ENCODE measurements around the gene GNG10. TPM values are rescaled to one million over a fixed set of nuclear protein-coding genes. Genes with fewer than 3 reads are reported as not detected.

The GNG10 gene
- total and polyA plus RNA-seq, 9 of the 15 experiments (the other 6 are each of a cell fraction or from before 2014, with no cell fraction given), result 13.1 to 37.8 (median 28.4) TPM

DNA sequence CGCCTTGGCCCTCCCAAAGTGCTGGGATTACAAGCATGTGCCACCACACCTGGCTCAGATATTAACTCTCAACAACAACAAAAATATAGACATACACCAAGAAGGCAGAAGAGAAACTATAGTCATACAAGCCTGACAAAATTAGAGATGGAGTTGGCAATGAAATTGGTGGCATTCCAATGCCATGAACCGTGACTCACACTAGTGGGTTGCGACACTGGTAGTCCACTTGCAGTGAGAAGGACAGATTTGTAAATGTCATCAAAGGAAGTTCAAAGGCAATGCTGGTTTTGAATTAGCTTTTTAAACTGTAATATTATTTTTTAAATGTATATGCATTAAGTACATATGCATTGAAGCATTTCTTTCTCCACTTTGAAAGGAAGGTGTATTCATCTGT, 38.8 kb upstream of the GNG10 start:
- H3K27ac ChIP-seq (ENCODE audit: extremely low read depth, low read depth, low read length), result no peak overlapping the region
- in situ Hi-C loops (cut with MboI), result no loop called here
- no peaks in the 10 kb centered on the region for H3K9me3 ChIP-seq (replicated peaks; ENCODE audit: control insufficient read depth, insufficient read depth, low read depth, low read length)
- no peaks in the 10 kb centered on the region for H3K79me2 ChIP-seq (ENCODE audit: control insufficient read depth, insufficient read depth, low read length)
- FAIRE-seq, result no peak
- H4K20me1 ChIP-seq (replicated peaks; ENCODE audit: control insufficient read depth, insufficient read depth, low read length), result no peaks in the 10 kb centered on the region
- ChIA-PET CTCF (ENCODE audit: low intra/inter-chr PET ratio) (no interaction called here), POLR2A (interaction anchor here (1.0 kb wide), 1 partner anchor 10 kb away, joined by 3 read pairs; no protein-coding TSS in a partner anchor)
- 2% methylated on average over 3 of the region's 3 CpGs for WGBS (ENCODE audit: insufficient coverage, low coverage, missing lambda C conversion rate)
- H3K9me1 ChIP-seq (ENCODE audit: control insufficient read depth, insufficient read depth, low read length), result no peaks in the 10 kb centered on the region
- TF ChIP-seq, protein P1, sequence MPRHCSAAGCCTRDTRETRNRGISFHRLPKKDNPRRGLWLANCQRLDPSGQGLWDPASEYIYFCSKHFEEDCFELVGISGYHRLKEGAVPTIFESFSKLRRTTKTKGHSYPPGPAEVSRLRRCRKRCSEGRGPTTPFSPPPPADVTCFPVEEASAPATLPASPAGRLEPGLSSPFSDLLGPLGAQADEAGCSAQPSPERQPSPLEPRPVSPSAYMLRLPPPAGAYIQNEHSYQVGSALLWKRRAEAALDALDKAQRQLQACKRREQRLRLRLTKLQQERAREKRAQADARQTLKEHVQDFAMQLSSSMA (CRISPR knock-in tag; IDR thresholded peaks at IDR 0.05), result no peak
- no peak for TF ChIP-seq NEUROD1 (IDR thresholded peaks at IDR 0.05; ENCODE audit: borderline replicate concordance, low read depth, low read length, partially characterized antibody)
- no peak for TF ChIP-seq ZNF431 (CRISPR knock-in tag; IDR thresholded peaks at IDR 0.05)
- no peak for TF ChIP-seq SRSF9 (IDR thresholded peaks at IDR 0.05; ENCODE audit: borderline replicate concordance, low read depth, low read length)
- TF ChIP-seq, protein P2, sequence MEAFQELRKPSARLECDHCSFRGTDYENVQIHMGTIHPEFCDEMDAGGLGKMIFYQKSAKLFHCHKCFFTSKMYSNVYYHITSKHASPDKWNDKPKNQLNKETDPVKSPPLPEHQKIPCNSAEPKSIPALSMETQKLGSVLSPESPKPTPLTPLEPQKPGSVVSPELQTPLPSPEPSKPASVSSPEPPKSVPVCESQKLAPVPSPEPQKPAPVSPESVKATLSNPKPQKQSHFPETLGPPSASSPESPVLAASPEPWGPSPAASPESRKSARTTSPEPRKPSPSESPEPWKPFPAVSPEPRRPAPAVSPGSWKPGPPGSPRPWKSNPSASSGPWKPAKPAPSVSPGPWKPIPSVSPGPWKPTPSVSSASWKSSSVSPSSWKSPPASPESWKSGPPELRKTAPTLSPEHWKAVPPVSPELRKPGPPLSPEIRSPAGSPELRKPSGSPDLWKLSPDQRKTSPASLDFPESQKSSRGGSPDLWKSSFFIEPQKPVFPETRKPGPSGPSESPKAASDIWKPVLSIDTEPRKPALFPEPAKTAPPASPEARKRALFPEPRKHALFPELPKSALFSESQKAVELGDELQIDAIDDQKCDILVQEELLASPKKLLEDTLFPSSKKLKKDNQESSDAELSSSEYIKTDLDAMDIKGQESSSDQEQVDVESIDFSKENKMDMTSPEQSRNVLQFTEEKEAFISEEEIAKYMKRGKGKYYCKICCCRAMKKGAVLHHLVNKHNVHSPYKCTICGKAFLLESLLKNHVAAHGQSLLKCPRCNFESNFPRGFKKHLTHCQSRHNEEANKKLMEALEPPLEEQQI (IDR thresholded peaks at IDR 0.05), result no peak
- no peak for TF ChIP-seq ZKSCAN3 (CRISPR knock-in tag; IDR thresholded peaks at IDR 0.05)
- H3K4me3 ChIP-seq, result no peak overlapping the region
- H2AFZ ChIP-seq (ENCODE audit: low read depth, low read length), result no peak overlapping the region
- H3K4me2 ChIP-seq (ENCODE audit: insufficient read depth, low read length), result no peak overlapping the region
- no peak overlapping the region for H3K9ac ChIP-seq (ENCODE audit: insufficient read depth in 1 of 2, low read depth in 2 of 2, low read length in 2 of 2)
- H3K36me3 ChIP-seq (ENCODE audit: control insufficient read depth, insufficient read depth, low read length), result no peaks in the 10 kb centered on the region
- H3K27me3 ChIP-seq (ENCODE audit: control insufficient read depth in 2 of 2, insufficient read depth in 2 of 2, low read length in 2 of 2), result peaks cover 0 to 4% of the 10 kb centered on the region in 2 experiments; a peak in 1 of 5 replicates
- intact Hi-C loops (cut with micrococcal nuclease), result no loop called here
- H3K4me1 ChIP-seq (replicated peaks in 1 of 2; ENCODE audit: control insufficient read depth in 2 of 2, insufficient read depth in 2 of 2, low read length in 2 of 2), result no peaks in the 10 kb centered on the region
- no peak for ATAC-seq
- BruUV-seq (replicated peaks), result no TSS peak
- no peak for DNase-seq (ENCODE audit: extremely low read depth in 1 of 4, low spot score in 3 of 4)

Measured in K562 (cell line).